Lung (tissue), 12 donors: ENCODE data around the gene URGCP. TPM values are rescaled to one million over a fixed set of nuclear protein-coding genes. Genes with fewer than 3 reads are reported as not detected.

Source experiments
- ATAC-seq: fragments of 200-7000 bp; cut with Tn5 transposase; one replicate; pipeline ENCODE4 v1.9.1; 2020; ENCODE audit warnings: moderate number of reproducible peaks; ENCODE audit not compliant: insufficient read depth, low FRiP score
- DNase-seq, 3 donors: peaks; one replicate each; pipeline ENCODE4 v3.0.0-alpha.2; 2013 to 2017
- H3K27ac ChIP-seq, 2 donors: one replicate each; pipeline ENCODE4 v1.5.1; 2013; ENCODE audit warnings: mild to moderate bottlenecking in 2 of 2, moderate library complexity in 2 of 2, control low read depth in 1 of 2, inconsistent platforms in 1 of 2, low read depth in 1 of 2, low read length in 1 of 2
- H3K27me3 ChIP-seq, 3 donors: one replicate each; pipeline ENCODE4 v1.5.1; 2013; ENCODE audit warnings: low read length in 2 of 3; ENCODE audit not compliant: control insufficient read depth in 3 of 3, insufficient read depth in 3 of 3
- H3K36me3 ChIP-seq, 4 donors: one replicate each; pipeline ENCODE4 v1.5.1; 2013; ENCODE audit warnings: low read length in 4 of 4, mild to moderate bottlenecking in 1 of 4, moderate library complexity in 1 of 4; ENCODE audit not compliant: control insufficient read depth in 4 of 4, insufficient read depth in 4 of 4
- H3K4me1 ChIP-seq, 5 donors: one replicate each; pipeline ENCODE4 v1.5.1; 2013; ENCODE audit warnings: low read length in 5 of 5, mild to moderate bottlenecking in 2 of 5, moderate library complexity in 1 of 5; ENCODE audit not compliant: control insufficient read depth in 5 of 5, insufficient read depth in 5 of 5
- H3K4me3 ChIP-seq: one replicate; pipeline ENCODE4 v1.5.1; 2013; ENCODE audit warnings: mild to moderate bottlenecking, control low read depth, moderate library complexity
- H3K9ac ChIP-seq, 2 donors: one replicate each; pipeline ENCODE4 v1.5.1; 2013; ENCODE audit warnings: low read length in 2 of 2, control low read depth in 1 of 2; ENCODE audit not compliant: insufficient read depth in 1 of 2
- H3K9me3 ChIP-seq, 4 donors: one replicate each; pipeline ENCODE4 v1.5.1; 2013; ENCODE audit warnings: low read length in 3 of 4, mild to moderate bottlenecking in 1 of 4, moderate library complexity in 1 of 4; ENCODE audit not compliant: control insufficient read depth in 4 of 4, insufficient read depth in 3 of 4
- WGBS, 2 donors: extraction: QIAGEN DNeasy Blood & Tissue Kit; methylation state at CpG; one replicate each; pipeline ENCODE4 v1.1.7; 2013; 5-methylcytosine and 5-hydroxymethylcytosine counted together
- polyA plus RNA-seq, 2 donors: library from polyadenylated mRNA; stranded (reverse); fragments of 200-250 nt; gene quantifications; one replicate each; pipeline ENCODE4 v1.2.1, GENCODE V29; 2013
- total RNA-seq, 2 donors: library from RNA; depleted of rRNA in 1 of 2; stranded (reverse); fragments of >200 nt in 1 of 2; gene quantifications; one replicate each; pipeline ENCODE4 v1.2.1, GENCODE V29; 2014 to 2021
- TF ChIP-seq, protein P1 (sequence below): IDR thresholded peaks from 2 replicates; pipeline ENCODE4 v1.5.1; 2012; ENCODE audit warnings: mild to moderate bottlenecking; ENCODE audit errors: control extremely low read depth, extremely low read depth
- donor health status: control.
- donor health status: control.
- donor health status: Bipolar disorder and iron deficiency.
- donor health status: healthy.
- donor health status: DM: yes; HTN: yes; CAD: no.

Gene URGCP
- total and polyA plus RNA-seq, 4 donors, result 11.8 to 25.5 (median 19.7) TPM

DNA sequence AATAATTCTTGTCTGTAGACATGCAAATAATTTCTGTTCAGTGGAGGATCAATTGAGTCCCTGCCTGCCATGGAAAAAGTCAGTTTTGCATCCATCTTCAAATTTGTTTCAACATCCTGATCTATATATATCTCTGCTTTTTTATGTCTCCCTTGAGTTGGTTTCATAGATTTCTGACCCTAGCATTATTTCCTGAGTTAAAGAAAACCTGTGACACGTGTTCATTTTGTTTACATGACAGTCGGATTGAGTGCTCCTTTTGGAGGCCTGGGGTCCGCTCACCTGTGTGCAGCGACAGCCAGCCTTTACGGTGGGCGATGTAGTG is 37.8 kb downstream of the URGCP start:
- H3K9ac ChIP-seq, result peak overlapping the region in 1 of 2 donors; percentile 33
- H3K27me3 ChIP-seq, result no peaks in the 10 kb centered on the region
- peaks cover 5 to 23% (median 9%) of the 10 kb centered on the region in 5 donors for H3K4me1 ChIP-seq
- TF ChIP-seq, protein P1, sequence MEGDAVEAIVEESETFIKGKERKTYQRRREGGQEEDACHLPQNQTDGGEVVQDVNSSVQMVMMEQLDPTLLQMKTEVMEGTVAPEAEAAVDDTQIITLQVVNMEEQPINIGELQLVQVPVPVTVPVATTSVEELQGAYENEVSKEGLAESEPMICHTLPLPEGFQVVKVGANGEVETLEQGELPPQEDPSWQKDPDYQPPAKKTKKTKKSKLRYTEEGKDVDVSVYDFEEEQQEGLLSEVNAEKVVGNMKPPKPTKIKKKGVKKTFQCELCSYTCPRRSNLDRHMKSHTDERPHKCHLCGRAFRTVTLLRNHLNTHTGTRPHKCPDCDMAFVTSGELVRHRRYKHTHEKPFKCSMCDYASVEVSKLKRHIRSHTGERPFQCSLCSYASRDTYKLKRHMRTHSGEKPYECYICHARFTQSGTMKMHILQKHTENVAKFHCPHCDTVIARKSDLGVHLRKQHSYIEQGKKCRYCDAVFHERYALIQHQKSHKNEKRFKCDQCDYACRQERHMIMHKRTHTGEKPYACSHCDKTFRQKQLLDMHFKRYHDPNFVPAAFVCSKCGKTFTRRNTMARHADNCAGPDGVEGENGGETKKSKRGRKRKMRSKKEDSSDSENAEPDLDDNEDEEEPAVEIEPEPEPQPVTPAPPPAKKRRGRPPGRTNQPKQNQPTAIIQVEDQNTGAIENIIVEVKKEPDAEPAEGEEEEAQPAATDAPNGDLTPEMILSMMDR, result no peak
- no peaks in the 10 kb centered on the region for H3K9me3 ChIP-seq
- H3K27ac ChIP-seq, result peak overlapping the region in 1 of 2 donors; percentile 46
- H3K4me3 ChIP-seq, result peak overlapping the region; percentile 99
- H3K36me3 ChIP-seq, result peaks cover 6 to 13% (median 8%) of the 10 kb centered on the region in 4 donors
- WGBS, 2 donors, result 2 to 4% methylated on average over 6 of the region's 6 CpGs
- DNase-seq (peak in 2 of 3 donors; percentile 7), ATAC-seq (no peak)

DNA sequence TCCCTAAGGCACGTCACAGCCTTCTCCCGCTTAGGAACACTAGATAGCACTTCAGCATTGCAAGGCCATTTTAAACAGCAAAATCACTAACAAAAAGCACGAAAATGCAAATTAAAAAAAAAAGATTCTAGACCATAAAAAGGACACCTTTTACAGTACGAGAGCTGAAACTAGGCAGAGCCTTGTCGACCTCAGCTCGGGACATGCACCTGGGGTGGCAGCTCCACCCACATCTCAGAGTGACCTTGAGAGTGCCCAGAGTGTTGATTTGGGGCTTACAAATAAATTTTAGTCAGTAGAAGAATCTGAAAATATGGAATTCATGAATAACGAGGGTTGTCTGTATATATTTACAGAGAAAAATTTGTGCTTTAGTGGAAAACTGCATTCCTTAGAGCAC is 38.2 kb downstream of the URGCP start:
- no peak overlapping the region for H3K4me3 ChIP-seq
- no peaks in the 10 kb centered on the region for H3K9me3 ChIP-seq
- no peak overlapping the region for H3K9ac ChIP-seq
- peaks cover 5 to 23% (median 9%) of the 10 kb centered on the region in 5 donors for H3K4me1 ChIP-seq
- TF ChIP-seq, protein P1, result no peak
- no peak overlapping the region for H3K27ac ChIP-seq
- WGBS, 2 donors, result 71 to 77% methylated on average over 7 of the region's 7 CpGs
- H3K36me3 ChIP-seq, result peaks cover 6 to 13% (median 8%) of the 10 kb centered on the region in 4 donors
- ATAC-seq, result no peak
- no peaks in the 10 kb centered on the region for H3K27me3 ChIP-seq
- no peak for DNase-seq

DNA sequence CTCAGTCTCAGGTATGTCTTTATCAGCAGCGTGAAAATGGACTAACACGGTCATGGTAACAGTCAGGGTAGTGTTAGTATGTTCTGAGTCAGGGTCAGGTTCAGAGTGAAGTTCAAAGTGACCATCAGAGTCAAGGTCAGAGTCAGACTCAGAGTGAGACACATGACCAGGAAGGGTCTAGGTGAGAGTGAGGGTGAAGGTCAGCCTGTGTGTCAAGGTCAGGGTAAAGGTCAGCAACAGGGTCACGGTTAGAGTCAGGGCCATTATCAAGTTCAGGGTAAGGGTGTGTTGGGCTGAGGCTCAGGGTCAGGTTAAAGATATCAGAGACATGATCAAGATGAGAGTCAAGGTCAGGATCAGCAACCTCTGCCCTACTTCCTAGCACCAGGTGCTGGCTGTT is 41.1 kb downstream of the URGCP start:
- peaks cover 0 to 12% (median 3%) of the 10 kb centered on the region in 5 donors for H3K4me1 ChIP-seq
- H3K9me3 ChIP-seq, result no peaks in the 10 kb centered on the region
- TF ChIP-seq, protein P1, result no peak
- H3K4me3 ChIP-seq, result no peak overlapping the region
- peaks cover 6 to 13% (median 8%) of the 10 kb centered on the region in 4 donors for H3K36me3 ChIP-seq
- WGBS, 2 donors, result 97 to 98% methylated on average over 3 of the region's 3 CpGs
- H3K27me3 ChIP-seq, result no peaks in the 10 kb centered on the region
- ATAC-seq (no peak), DNase-seq (no peak)
- H3K27ac ChIP-seq, result no peak overlapping the region
- no peak overlapping the region for H3K9ac ChIP-seq

DNA sequence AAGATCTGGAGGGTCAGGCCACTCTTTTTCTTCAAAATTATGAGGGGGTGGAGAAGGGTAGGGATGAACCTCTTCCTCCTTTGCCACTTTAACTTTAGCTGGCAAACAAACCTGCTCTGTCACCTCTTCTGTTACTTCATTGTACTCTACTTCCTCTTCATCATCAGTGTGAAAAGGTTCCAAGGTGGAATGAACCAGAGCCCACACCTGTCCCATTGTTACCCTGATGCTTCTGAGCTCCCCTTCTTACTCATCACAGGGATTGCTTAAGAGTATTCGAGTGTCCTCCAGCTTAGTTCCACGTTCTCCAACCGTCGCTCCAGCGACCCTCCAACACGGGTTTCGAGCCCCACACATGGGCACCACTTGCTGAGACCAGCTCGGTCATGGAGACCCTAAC is 42.3 kb downstream of the URGCP start:
- 82 to 86% methylated on average over 8 of the region's 8 CpGs for WGBS, 2 donors
- no peak overlapping the region for H3K27ac ChIP-seq
- DNase-seq, result no peak

More for the DNA sequence above, 42.3 kb downstream of the URGCP start:
- Histone ChIP-seq H3K4me1 (peaks cover 0 to 7% (median 0%) of the 10 kb centered on the region in 5 donors), H3K36me3 (peaks cover 6 to 13% (median 8%) of the 10 kb centered on the region in 4 donors), H3K4me3 (no peak overlapping the region), H3K9me3 (no peaks in the 10 kb centered on the region), H3K9ac (no peak overlapping the region), H3K27me3 (no peaks in the 10 kb centered on the region)
- TF ChIP-seq, protein P1, result no peak
- ATAC-seq, result no peak
